HG02840 (cell line): Measurements from ENCODE around the gene ADD3.
A peak's percentile ranks its signal among the peaks of the same experiment; 100 is the strongest.
"Not testable (repeated sequence)": the region's sequence is repeated elsewhere in the genome, so short reads cannot be mapped to it uniquely, and the experiment has no call there.

Experiments used
- ATAC-seq: cut with Tn5 transposase; IDR thresholded peaks from one replicate; pipeline ENCODE4 v1.9.1; 2021; ENCODE audit warnings: mild to moderate bottlenecking, moderate library complexity, moderate number of reproducible peaks; ENCODE audit not compliant: unreplicated experiment, low FRiP score

Gene ADD3

DNA sequence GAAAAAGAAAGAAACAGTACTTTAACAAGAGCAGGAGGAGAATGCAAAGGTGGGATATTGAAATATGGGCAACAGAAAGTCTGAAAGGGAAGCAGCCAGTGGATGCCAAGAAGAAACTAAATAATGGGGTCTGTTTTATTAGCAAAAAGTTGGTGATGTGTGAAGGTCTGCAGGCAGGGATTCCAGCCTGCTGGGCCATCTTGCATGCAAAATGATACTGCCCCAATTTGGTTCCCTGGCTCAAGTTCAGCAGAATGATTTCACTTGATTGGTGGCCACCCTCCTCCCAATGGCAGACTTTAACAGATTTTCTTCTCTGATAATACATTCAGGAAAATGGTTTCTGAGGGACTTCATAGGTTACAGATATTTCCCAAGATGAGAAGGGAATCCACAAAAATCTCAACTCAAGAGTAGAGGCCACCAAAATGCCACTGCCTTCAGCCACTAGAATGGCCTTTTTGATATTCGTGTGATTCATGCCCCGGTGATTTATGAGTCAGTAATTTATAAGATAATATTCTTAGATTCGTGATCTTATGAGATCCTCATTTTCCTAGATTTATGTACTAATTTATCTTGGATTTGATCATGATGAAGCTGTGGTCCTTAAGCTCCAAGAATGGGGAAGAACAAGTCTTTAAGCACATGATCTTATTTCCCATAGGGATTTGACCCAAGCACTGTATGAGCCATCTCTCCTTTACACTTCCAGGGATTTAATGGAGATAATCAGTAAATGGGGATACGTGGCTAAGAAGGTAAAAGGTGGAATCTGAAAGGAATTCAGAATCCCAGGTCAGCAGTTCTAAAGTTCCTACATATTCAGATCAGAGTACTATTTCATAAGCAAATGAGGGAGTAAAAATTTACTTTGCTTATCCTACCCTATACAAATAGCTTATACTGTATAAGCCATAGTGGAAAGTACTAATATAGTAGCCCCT, 32.3 kb upstream of the ADD3 start:
- ATAC-seq, result no peak

DNA sequence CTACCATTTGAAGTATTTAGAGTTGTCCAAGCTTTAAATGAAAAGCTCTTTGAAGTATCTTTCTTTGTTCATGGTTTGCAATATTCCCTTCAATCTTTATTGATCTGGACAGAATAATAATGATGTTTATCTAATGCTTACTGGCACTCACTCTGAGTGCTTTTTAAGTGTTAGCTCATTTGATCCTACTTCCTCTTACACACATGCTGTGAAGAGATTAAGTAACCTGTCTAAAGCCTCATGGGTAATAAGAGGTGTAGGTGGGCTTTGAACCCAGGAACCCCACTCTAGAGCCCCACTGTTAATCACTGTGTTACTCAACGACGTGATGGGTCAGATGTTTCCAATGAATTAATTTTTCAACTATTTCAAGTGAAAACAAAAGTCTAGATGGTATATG, 31.1 kb upstream of the ADD3 start:
- no peak for ATAC-seq

GRCh38 chr10:109977382-109977806, 30.4 kb upstream of the ADD3 start:
- ATAC-seq, result no peak

GRCh38 chr10:109978481-109978880, 29.3 kb upstream of the ADD3 start:
- no peak for ATAC-seq

DNA sequence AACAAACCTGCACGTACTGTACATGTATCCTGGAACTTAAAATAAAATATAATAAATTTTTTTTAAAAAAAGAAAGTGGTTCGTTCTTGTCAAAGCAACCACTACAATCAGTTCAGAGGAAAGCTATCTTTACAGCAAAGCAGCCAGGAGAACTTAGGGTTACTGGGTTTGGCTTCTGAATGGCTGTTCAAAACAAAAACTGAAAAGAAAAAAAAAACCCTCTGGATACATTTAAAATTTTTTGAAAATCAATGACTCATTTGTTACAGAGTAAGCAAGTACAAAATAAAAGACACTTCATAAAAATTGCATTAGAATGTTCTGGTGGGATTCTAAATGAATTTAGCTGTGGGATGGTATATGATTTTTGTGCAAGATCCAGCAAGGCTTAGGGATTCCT, 28.6 kb upstream of the ADD3 start:
- ATAC-seq, result no peak

DNA sequence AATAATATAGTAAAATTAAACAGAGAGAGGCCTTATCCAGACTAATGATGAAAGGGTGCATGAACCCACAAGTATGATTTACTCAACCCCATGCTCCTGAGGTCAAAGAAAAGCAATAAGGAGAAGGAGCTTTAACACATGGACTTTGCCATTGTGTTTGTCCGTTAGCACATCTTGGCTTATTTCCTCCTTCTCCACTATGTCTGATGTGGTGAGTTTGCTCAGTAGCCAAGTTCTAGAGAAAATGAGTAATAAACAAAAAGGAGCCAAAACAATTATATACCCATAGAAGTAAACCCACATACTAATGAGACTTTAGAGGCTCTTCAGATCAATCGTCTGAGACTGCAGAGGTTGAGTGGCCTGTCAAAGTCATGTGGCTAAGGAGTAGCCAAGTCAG, 26.1 kb upstream of the ADD3 start:
- ATAC-seq, result no peak

DNA sequence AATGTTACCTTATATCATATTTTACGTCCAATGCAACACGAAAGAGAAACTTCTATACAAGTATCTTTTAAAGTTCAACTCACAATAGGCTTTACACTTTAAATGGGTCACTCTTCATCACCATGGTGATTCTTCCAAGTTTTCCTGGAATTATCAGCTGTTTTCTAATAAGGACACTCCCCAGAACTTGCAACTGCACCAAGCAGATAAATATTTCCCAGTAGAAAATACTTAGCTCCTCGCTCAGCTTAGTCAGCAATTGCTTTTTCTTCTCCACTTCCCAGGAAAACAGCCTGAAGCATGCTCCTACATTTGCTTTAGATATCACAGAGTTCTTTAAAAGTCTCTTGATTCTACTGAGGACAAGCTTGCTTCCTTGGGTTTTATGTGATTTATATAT, 25.7 kb upstream of the ADD3 start:
- ATAC-seq, result no peak

DNA sequence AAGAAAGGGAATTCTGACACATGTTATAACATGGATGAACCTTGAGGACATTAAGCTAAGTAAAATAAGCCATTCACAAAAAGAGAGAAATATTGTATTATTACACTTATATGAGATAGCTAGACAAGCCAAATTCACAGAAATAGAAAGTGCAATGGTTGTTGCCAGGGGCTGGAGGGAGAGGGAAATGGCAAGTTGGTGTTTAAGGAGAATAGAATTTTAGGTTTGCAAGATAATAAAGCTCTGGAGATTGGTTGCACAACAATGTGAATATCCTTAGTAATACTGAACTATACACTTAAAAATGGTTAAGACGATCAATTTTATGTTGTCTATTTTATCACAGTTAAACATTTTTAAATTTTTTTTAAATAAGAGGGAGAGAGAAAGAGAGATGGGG, 25.0 kb upstream of the ADD3 start:
- ATAC-seq, result no peak

- no peak for ATAC-seq
Observed at GRCh38 chr10:109984013-109984412, 23.8 kb upstream of the ADD3 start.

DNA sequence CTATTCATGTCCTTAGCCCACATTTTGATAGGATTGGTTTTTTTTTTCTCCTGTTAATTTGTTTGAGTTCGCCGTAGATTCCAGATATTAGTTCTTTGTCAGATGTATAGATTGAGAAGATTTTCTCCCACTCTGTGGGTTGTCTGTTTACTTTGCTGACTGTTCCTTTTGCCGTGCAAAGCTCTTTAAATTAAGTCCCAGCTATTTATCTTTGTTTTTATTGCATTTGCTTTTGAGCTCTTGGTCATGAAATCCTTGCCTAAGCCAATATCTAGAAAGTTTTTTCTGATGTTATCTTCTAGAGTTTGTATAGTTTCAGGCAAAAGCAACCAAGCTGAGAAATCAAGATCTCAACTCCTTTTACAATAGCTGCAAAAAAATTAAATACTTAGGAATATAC, 22.0 kb upstream of the ADD3 start:
- ATAC-seq, result not testable (repeated sequence)

GRCh38 chr10:109987452-109988211, 20.2 kb upstream of the ADD3 start:
- no peak for ATAC-seq

GRCh38 chr10:109988212-109988596, 19.6 kb upstream of the ADD3 start:
- no peak for ATAC-seq

DNA sequence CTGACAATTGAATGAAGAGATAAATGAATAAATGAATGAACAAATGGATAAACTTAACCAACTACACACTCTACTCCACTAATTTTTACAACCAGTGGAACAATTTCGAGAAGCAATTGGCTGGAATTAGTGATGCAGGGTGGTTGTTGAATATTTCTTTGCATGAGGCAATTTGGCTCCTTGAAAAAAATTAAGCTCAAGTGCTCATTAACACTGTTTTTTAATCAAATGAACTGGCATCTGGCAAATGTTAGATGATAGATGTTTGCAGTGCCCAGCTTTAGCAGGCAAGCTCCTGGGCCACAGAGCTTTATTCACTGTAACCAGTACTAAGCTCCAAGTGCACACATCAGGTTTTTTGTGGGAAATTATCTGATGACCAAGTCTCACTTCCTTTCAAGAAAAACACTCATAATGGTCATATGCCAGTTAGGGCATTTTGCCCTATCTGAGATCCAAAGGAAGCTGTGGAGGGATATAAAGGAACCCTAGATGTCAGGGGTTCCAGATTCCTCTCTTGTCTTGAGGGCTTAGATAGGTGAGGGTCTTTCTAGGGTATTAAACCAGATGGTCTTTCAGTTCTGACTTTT, 16.4 kb upstream of the ADD3 start:
- ATAC-seq, result no peak

- no peak for ATAC-seq
Observed at GRCh38 chr10:109992485-109992884, 15.3 kb upstream of the ADD3 start.

GRCh38 chr10:109993551-109994330, 14.0 kb upstream of the ADD3 start:
- ATAC-seq, result no peak

GRCh38 chr10:109994711-109995577, 12.8 kb upstream of the ADD3 start:
- ATAC-seq, result no peak

- no peak for ATAC-seq
Observed at GRCh38 chr10:109995595-109995994, 12.2 kb upstream of the ADD3 start.

DNA sequence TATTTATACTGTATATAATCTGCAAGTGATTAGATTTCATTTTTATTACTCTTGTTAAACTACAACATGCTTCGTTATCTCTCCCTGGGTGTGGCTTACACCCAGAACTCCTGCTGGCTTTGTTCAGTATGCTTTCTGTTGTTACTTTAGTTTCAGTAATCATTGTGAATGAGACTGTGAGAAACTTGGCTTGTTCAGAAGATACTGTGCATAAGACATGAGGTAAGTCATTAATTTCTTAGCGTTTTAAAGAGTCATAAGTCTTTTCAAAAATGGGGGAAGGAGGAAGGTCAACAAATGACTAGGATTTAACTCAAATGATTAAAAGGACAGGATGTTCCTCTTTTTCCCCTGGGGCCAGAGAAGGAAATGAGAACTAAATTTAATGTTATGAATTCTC, 11.6 kb upstream of the ADD3 start:
- peak; percentile 56 for ATAC-seq

- no peak for ATAC-seq
Observed at GRCh38 chr10:109996766-109997171, 11.0 kb upstream of the ADD3 start.

GRCh38 chr10:109997233-109997632, 10.6 kb upstream of the ADD3 start:
- ATAC-seq, result no peak
